WTC11 (cell line): ENCODE results near the gene CORO1C. TPM values are rescaled to one million over a fixed set of nuclear protein-coding genes. Genes with fewer than 3 reads are reported as not detected.

ENCODE experiments used
- ATAC-seq: fragments of 200-7000 bp; cut with Tn5 transposase; 2 replicates; pipeline ENCODE4 v1.10.0; 2021; ENCODE audit warnings: mild to moderate bottlenecking, moderate library complexity
- CTCF ChIA-PET: fragments of 300-600 bp; sonication (Branson Sonifier 250); formaldehyde crosslinking; loops from one replicate; lab custom pipeline; 2021; ENCODE audit warnings: antibody characterized with exemption; lab: Charles Lee
- POLR2A ChIA-PET: fragments of 350-600 bp; sonication (Branson Sonifier 250); formaldehyde crosslinking; loops from one replicate; lab custom pipeline; 2021; ENCODE audit warnings: antibody characterized with exemption; lab: Charles Lee
- DNase-seq: peaks from one replicate; pipeline ENCODE4 v3.0.0; 2021; ENCODE audit warnings: low spot score
- H3K27ac Mint-ChIP-seq: 2 replicates; pipeline ENCODE4 v1.8.0; 2021; ENCODE audit warnings: mixed read lengths
- H3K27me3 Mint-ChIP-seq: 2 replicates; pipeline ENCODE4 v1.8.0; 2021; ENCODE audit warnings: low read depth, mild to moderate bottlenecking, moderate library complexity, mixed read lengths
- H3K36me3 Mint-ChIP-seq: 2 replicates; pipeline ENCODE4 v1.8.0; 2021; ENCODE audit warnings: mixed read lengths
- H3K4me1 Mint-ChIP-seq: 2 replicates; pipeline ENCODE4 v1.8.0; 2022; ENCODE audit warnings: mixed read lengths
- H3K4me3 Mint-ChIP-seq: 2 replicates; pipeline ENCODE4 v1.8.0; 2021; ENCODE audit warnings: mild to moderate bottlenecking, moderate library complexity, mixed read lengths
- H3K9me3 Mint-ChIP-seq: 2 replicates; pipeline ENCODE4 v1.8.0; 2021; ENCODE audit warnings: mixed read lengths
- CBFB ChIP-seq: sonication (generic); formaldehyde crosslinking; IDR thresholded peaks from 2 replicates; pipeline ENCODE4 v1.8.1; 2022; ENCODE audit warnings: mild to moderate bottlenecking, low read depth, missing genetic modification reagents
- CREB1 ChIP-seq: sonication (generic); formaldehyde crosslinking; IDR thresholded peaks from 2 replicates; pipeline ENCODE4 v1.8.0; 2023; ENCODE audit warnings: mild to moderate bottlenecking, missing genetic modification reagents
- E2F4 ChIP-seq: sonication (generic); formaldehyde crosslinking; IDR thresholded peaks from 2 replicates; pipeline ENCODE4 v1.8.1; 2022; ENCODE audit warnings: low read depth, mild to moderate bottlenecking, moderate library complexity, missing genetic modification reagents, borderline replicate concordance
- E2F5 ChIP-seq: sonication (generic); formaldehyde crosslinking; IDR thresholded peaks from 2 replicates; pipeline ENCODE4 v1.8.1; 2022; ENCODE audit warnings: mild to moderate bottlenecking, moderate library complexity, missing genetic modification reagents
- ETV6 ChIP-seq: sonication (generic); formaldehyde crosslinking; IDR thresholded peaks from 2 replicates; pipeline ENCODE4 v1.8.1; 2022; ENCODE audit warnings: mild to moderate bottlenecking, missing genetic modification reagents
- FOXJ3 ChIP-seq: sonication (generic); formaldehyde crosslinking; IDR thresholded peaks from 2 replicates; pipeline ENCODE4 v1.9.0; 2021; ENCODE audit warnings: missing genetic modification reagents, mild to moderate bottlenecking, borderline replicate concordance
- JUN ChIP-seq: sonication (generic); formaldehyde crosslinking; IDR thresholded peaks from 2 replicates; pipeline ENCODE4 v1.8.0; 2023; ENCODE audit warnings: mild to moderate bottlenecking, missing genetic modification reagents
- NR2C2 ChIP-seq: sonication (generic); formaldehyde crosslinking; IDR thresholded peaks from 2 replicates; pipeline ENCODE4 v1.8.0; 2022; ENCODE audit warnings: mild to moderate bottlenecking, missing genetic modification reagents
- RELA ChIP-seq: sonication (generic); formaldehyde crosslinking; IDR thresholded peaks from 2 replicates; pipeline ENCODE4 v1.8.1; 2022; ENCODE audit warnings: missing genetic modification reagents, mild to moderate bottlenecking, borderline replicate concordance
- SMAD4 ChIP-seq: sonication (generic); formaldehyde crosslinking; IDR thresholded peaks from 2 replicates; pipeline ENCODE4 v1.8.0; 2022; ENCODE audit warnings: mild to moderate bottlenecking, missing genetic modification reagents
- TCF7 ChIP-seq: sonication (generic); formaldehyde crosslinking; IDR thresholded peaks from 2 replicates; pipeline ENCODE4 v1.8.0; 2022; ENCODE audit warnings: mild to moderate bottlenecking, low read depth, missing genetic modification reagents, moderate library complexity
- USF1 ChIP-seq: sonication (generic); formaldehyde crosslinking; IDR thresholded peaks from 2 replicates; pipeline ENCODE4 v1.8.0; 2022; ENCODE audit warnings: mild to moderate bottlenecking, missing genetic modification reagents
- USF2 ChIP-seq: sonication (generic); formaldehyde crosslinking; IDR thresholded peaks from 2 replicates; pipeline ENCODE4 v1.8.1; 2023; ENCODE audit warnings: mild to moderate bottlenecking, missing genetic modification reagents, moderate library complexity
- ZNF121 ChIP-seq: sonication (generic); formaldehyde crosslinking; IDR thresholded peaks from 2 replicates; pipeline ENCODE4 v1.8.0; 2023; ENCODE audit warnings: missing genetic modification reagents
- ZNF219 ChIP-seq: sonication (generic); formaldehyde crosslinking; IDR thresholded peaks from 2 replicates; pipeline ENCODE4 v1.8.0; 2023; ENCODE audit warnings: missing genetic modification reagents, mild to moderate bottlenecking, borderline replicate concordance
- ZNF396 ChIP-seq: fragments of 250-450 bp; sonication (Bioruptor Pico); IDR thresholded peaks from 2 replicates; pipeline ENCODE4 v1.8.0; 2021; ENCODE audit warnings: mild to moderate bottlenecking, moderate library complexity, borderline replicate concordance
- total RNA-seq: library from RNA; stranded (reverse); gene quantifications from 3 replicates; pipeline ENCODE4 v1.2.3, GENCODE V29; 2021
- TF ChIP-seq, protein P1 (sequence below): fragments of 250-450 bp; sonication (Bioruptor Pico); IDR thresholded peaks from 2 replicates; pipeline ENCODE4 v1.9.0; 2021; ENCODE audit warnings: mild to moderate bottlenecking
- TF ChIP-seq, protein P2 (sequence below): sonication (generic); formaldehyde crosslinking; IDR thresholded peaks from 2 replicates; pipeline ENCODE4 v1.8.0; 2022; ENCODE audit warnings: missing genetic modification reagents

CORO1C gene
- total RNA-seq, 1 experiment from 2014 or later: 113 TPM

GRCh38 chr12:108605690-108606406, 125.5 kb downstream of the CORO1C start:
- Mint-ChIP-seq H3K9me3 (no peaks in the 10 kb centered on the region), H3K4me3 (no peak overlapping the region), H3K27ac (no peak overlapping the region), H3K36me3 (no peaks in the 10 kb centered on the region), H3K4me1 (peaks cover 12% of the 10 kb centered on the region), H3K27me3 (no peaks in the 10 kb centered on the region)
- CTCF ChIA-PET: interaction anchor here (0.7 kb wide), 1 partner anchor 12 kb away, joined by 3 read pairs; no protein-coding TSS in a partner anchor
- TF ChIP-seq CREB1 (no peak), SMAD4 (CRISPR knock-in tag) (no peak), NR2C2 (no peak), RELA (CRISPR knock-in tag) (no peak)
- TF ChIP-seq, protein P1, sequence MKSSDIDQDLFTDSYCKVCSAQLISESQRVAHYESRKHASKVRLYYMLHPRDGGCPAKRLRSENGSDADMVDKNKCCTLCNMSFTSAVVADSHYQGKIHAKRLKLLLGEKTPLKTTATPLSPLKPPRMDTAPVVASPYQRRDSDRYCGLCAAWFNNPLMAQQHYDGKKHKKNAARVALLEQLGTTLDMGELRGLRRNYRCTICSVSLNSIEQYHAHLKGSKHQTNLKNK: no peak
- no peak for ATAC-seq
- POLR2A ChIA-PET: no interaction called here
- DNase-seq: no peak

- no peak overlapping the region for H3K27ac Mint-ChIP-seq
- H3K36me3 Mint-ChIP-seq: no peaks in the 10 kb centered on the region
- H3K4me1 Mint-ChIP-seq: peaks cover 12% of the 10 kb centered on the region
- ChIA-PET POLR2A (no interaction called here), CTCF (interaction anchor here (0.7 to 1.5 kb wide), 3 partner anchors 7 to 16 kb away, joined by 3 to 8 read pairs (median 4); no protein-coding TSS in a partner anchor)
- no peaks in the 10 kb centered on the region for H3K9me3 Mint-ChIP-seq
- ATAC-seq (no peak), DNase-seq (no peak)
- H3K4me3 Mint-ChIP-seq: no peak overlapping the region
- no peaks in the 10 kb centered on the region for H3K27me3 Mint-ChIP-seq
- no peak for TF ChIP-seq ZNF121 (CRISPR knock-in tag)
Measured at GRCh38 chr12:108605000-108605689, 126.2 kb downstream of the CORO1C start.

DNA sequence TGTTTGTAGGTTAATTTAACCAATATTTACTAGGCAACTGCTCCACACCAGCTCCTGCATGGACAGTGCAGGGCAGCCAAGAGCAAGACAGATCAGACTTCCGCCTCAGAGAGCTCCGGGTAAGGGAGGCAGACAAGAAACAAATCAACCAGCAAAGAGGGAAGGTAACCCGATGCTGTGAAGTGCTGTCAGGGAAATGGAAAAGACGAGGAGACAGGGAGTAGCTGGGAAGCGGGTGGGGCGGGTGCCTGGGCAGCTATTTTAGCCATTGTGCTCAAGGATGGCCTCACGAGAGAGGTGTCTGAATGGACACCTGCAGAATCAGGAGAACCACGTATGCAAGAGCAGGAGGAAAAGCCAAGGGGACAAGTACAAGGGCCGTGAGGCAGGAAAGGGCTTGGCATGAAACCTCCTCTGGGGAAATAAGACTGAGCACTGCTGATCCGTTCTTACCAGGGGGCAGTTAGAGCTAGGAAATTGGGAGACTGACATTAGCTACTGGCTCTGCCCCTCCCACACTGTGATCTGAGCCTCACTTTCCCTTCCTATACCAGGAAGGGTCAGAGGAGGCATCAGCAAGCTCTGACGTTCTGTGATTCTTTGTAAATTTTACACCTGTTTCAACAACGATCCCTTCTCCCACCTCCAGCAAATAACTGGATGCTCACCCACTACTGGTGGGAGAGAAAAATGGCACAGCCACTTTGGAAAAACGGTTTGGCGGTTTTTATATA, 126.9 kb downstream of the CORO1C start:
- Mint-ChIP-seq H3K27me3 (no peaks in the 10 kb centered on the region), H3K4me1 (peaks cover 12% of the 10 kb centered on the region), H3K36me3 (no peaks in the 10 kb centered on the region), H3K27ac (peak overlapping the region; percentile 42; the same call in 1 of the 2 replicates), H3K4me3 (no peak overlapping the region), H3K9me3 (no peaks in the 10 kb centered on the region)
- TF ChIP-seq, protein P2, sequence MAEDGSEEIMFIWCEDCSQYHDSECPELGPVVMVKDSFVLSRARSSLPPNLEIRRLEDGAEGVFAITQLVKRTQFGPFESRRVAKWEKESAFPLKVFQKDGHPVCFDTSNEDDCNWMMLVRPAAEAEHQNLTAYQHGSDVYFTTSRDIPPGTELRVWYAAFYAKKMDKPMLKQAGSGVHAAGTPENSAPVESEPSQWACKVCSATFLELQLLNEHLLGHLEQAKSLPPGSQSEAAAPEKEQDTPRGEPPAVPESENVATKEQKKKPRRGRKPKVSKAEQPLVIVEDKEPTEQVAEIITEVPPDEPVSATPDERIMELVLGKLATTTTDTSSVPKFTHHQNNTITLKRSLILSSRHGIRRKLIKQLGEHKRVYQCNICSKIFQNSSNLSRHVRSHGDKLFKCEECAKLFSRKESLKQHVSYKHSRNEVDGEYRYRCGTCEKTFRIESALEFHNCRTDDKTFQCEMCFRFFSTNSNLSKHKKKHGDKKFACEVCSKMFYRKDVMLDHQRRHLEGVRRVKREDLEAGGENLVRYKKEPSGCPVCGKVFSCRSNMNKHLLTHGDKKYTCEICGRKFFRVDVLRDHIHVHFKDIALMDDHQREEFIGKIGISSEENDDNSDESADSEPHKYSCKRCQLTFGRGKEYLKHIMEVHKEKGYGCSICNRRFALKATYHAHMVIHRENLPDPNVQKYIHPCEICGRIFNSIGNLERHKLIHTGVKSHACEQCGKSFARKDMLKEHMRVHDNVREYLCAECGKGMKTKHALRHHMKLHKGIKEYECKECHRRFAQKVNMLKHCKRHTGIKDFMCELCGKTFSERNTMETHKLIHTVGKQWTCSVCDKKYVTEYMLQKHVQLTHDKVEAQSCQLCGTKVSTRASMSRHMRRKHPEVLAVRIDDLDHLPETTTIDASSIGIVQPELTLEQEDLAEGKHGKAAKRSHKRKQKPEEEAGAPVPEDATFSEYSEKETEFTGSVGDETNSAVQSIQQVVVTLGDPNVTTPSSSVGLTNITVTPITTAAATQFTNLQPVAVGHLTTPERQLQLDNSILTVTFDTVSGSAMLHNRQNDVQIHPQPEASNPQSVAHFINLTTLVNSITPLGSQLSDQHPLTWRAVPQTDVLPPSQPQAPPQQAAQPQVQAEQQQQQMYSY: peak; percentile 55
- TF ChIP-seq USF1 (CRISPR knock-in tag): no peak
- POLR2A ChIA-PET: no interaction called here
- DNase-seq: no peak
- CTCF ChIA-PET: interaction anchor here (0.7 to 1.5 kb wide), 3 partner anchors 8 to 16 kb away, joined by 4 to 8 read pairs (median 5); no protein-coding TSS in a partner anchor
- ATAC-seq: no peak

DNA sequence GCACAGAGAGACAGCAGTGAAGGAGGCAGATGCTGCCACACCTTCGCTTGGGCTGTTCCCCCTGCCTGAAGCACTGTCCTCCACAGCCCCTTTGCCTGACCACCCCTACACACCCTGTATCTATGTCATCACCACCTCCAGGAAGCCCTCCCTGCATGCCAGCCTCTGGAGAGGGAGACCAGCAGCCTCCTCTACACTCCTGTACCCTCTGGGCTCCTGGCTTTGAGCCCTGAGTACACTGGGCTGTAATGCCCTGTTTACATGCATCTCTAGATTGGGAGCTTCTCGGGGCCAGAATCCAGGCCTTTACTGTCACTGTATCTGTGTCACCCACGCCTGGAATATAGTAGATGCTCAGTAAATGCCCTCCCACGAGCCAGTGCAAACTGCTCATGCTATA, 127.6 kb downstream of the CORO1C start:
- no peak overlapping the region; the same call in 1 of the 2 replicates for H3K27ac Mint-ChIP-seq
- H3K4me3 Mint-ChIP-seq: no peak overlapping the region
- no peak for ATAC-seq
- H3K9me3 Mint-ChIP-seq: no peaks in the 10 kb centered on the region
- ChIA-PET CTCF (interaction anchor here (1.4 to 1.5 kb wide), 2 partner anchors 9 to 17 kb away, joined by 4 to 8 read pairs; no protein-coding TSS in a partner anchor), POLR2A (no interaction called here)
- no peaks in the 10 kb centered on the region for H3K27me3 Mint-ChIP-seq
- peaks cover 12% of the 10 kb centered on the region for H3K4me1 Mint-ChIP-seq
- no peaks in the 10 kb centered on the region for H3K36me3 Mint-ChIP-seq
- no peak for DNase-seq
- TF ChIP-seq ZNF396 (CRISPR knock-in tag) (no peak), JUN (no peak), FOXJ3 (CRISPR knock-in tag) (no peak), CBFB (CRISPR knock-in tag) (no peak), RELA (CRISPR knock-in tag) (no peak), TCF7 (CRISPR knock-in tag) (no peak), USF2 (CRISPR knock-in tag) (no peak), ETV6 (CRISPR knock-in tag) (no peak), E2F5 (CRISPR knock-in tag) (no peak), ZNF219 (CRISPR knock-in tag) (no peak), E2F4 (CRISPR knock-in tag) (no peak)
